Measurements from ENCODE around the gene HS3ST5. TPM values are rescaled to one million over a fixed set of nuclear protein-coding genes. Genes with fewer than 3 reads are reported as not detected.

The HS3ST5 gene
- total RNA-seq, 1 experiment from 2014 or later, result 0.09 TPM

- Histone ChIP-seq H3K9me3 (ENCODE audit: insufficient read depth, low read depth) (no peaks in the 10 kb centered on the region), H4K20me1 (ENCODE audit: insufficient read depth) (no peaks in the 10 kb centered on the region), H3K36me3 (ENCODE audit: low read depth) (no peaks in the 10 kb centered on the region), H3K4me3 (no peak overlapping the region), H2AFZ (no peak overlapping the region), H3K79me2 (ENCODE audit: low read depth) (no peaks in the 10 kb centered on the region), H3F3A (ENCODE audit: insufficient read depth, low read depth) (no peaks in the 10 kb centered on the region), H3K4me1 (replicated peaks; ENCODE audit: insufficient read depth) (no peaks in the 10 kb centered on the region), H3K27me3 (ENCODE audit: insufficient read depth, low read depth) (no peaks in the 10 kb centered on the region), H3K9me2 (ENCODE audit: insufficient read depth) (no peaks in the 10 kb centered on the region; the same call in 1 of the 2 replicates), H3K4me2 (no peak overlapping the region), H3K27ac (no peak overlapping the region)
- intact Hi-C loops (cut with micrococcal nuclease; ENCODE audit: unreplicated experiment), result no loop called here
- BruUV-seq (replicated peaks), result no TSS peak
- no peak for TF ChIP-seq CTCF (conservative IDR thresholded peaks at IDR 0.05)
- no peak for TF ChIP-seq EZH2 (IDR thresholded peaks at IDR 0.05; ENCODE audit: low read depth)
- POLR2A ChIA-PET (ENCODE audit: unreplicated experiment), result no interaction called here
- no peak for DNase-seq
- CTCF ChIA-PET, result no interaction called here
These were observed 8.6 kb downstream of the HS3ST5 start for GRCh38 chr6:114334237-114334636.

GRCh38 chr6:114327074-114327473, 15.7 kb downstream of the HS3ST5 start:
- Histone ChIP-seq H3K4me2 (no peak overlapping the region), H3K4me3 (no peak overlapping the region), H4K20me1 (ENCODE audit: insufficient read depth) (no peaks in the 10 kb centered on the region), H3K27ac (no peak overlapping the region), H2AFZ (no peak overlapping the region), H3K9me2 (ENCODE audit: insufficient read depth) (no peaks in the 10 kb centered on the region), H3K36me3 (ENCODE audit: low read depth) (no peaks in the 10 kb centered on the region), H3K27me3 (ENCODE audit: insufficient read depth, low read depth) (no peaks in the 10 kb centered on the region), H3F3A (ENCODE audit: insufficient read depth, low read depth) (no peaks in the 10 kb centered on the region), H3K79me2 (ENCODE audit: low read depth) (no peaks in the 10 kb centered on the region), H3K9me3 (ENCODE audit: insufficient read depth, low read depth) (no peaks in the 10 kb centered on the region), H3K4me1 (replicated peaks; ENCODE audit: insufficient read depth) (no peaks in the 10 kb centered on the region)
- no peak for DNase-seq
- intact Hi-C loops (cut with micrococcal nuclease; ENCODE audit: unreplicated experiment), result no loop called here
- no TSS peak for BruUV-seq (replicated peaks)
- ChIA-PET CTCF (interaction anchor here (0.6 kb wide), 1 partner anchor 36 kb away, joined by 3 read pairs; no protein-coding TSS in a partner anchor), POLR2A (ENCODE audit: unreplicated experiment) (no interaction called here)
- no peak for TF ChIP-seq CTCF (conservative IDR thresholded peaks at IDR 0.05)
- TF ChIP-seq EZH2 (IDR thresholded peaks at IDR 0.05; ENCODE audit: low read depth), result no peak

DNA sequence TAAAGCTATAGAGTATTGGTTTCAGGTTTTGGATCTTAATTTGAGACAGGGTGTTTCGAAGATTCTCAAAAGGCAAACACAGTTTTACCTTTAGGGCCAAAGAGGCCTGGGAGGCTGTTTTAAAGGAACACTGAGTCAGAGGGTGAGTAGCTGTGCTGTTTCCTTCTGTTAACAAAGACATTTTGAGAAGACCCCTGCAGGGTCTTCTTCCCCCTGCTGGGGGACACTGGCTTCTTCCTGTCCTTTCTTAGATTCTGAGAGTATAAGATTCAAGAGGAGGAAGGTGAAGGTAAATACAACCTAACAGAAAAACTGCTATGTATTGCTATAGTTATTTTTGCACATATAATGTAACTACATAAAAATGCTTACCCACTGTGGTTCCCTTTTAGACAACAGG, 19.0 kb downstream of the HS3ST5 start:
- Histone ChIP-seq H3K36me3 (ENCODE audit: low read depth) (no peaks in the 10 kb centered on the region), H3K9me3 (ENCODE audit: insufficient read depth, low read depth) (no peaks in the 10 kb centered on the region), H3K4me1 (replicated peaks; ENCODE audit: insufficient read depth) (no peaks in the 10 kb centered on the region), H3K79me2 (ENCODE audit: low read depth) (no peaks in the 10 kb centered on the region), H2AFZ (no peak overlapping the region), H3K27ac (no peak overlapping the region), H3F3A (ENCODE audit: insufficient read depth, low read depth) (no peaks in the 10 kb centered on the region), H3K27me3 (ENCODE audit: insufficient read depth, low read depth) (no peaks in the 10 kb centered on the region), H3K4me2 (no peak overlapping the region), H3K4me3 (no peak overlapping the region), H3K9me2 (ENCODE audit: insufficient read depth) (no peaks in the 10 kb centered on the region), H4K20me1 (ENCODE audit: insufficient read depth) (no peaks in the 10 kb centered on the region)
- no peak for TF ChIP-seq EZH2 (IDR thresholded peaks at IDR 0.05; ENCODE audit: low read depth)
- no peak for TF ChIP-seq CTCF (conservative IDR thresholded peaks at IDR 0.05)
- intact Hi-C loops (cut with micrococcal nuclease; ENCODE audit: unreplicated experiment), result no loop called here
- BruUV-seq (replicated peaks), result no TSS peak
- POLR2A ChIA-PET (ENCODE audit: unreplicated experiment), result interaction anchor here (0.6 kb wide), 1 partner anchor 9 kb away, joined by 7 read pairs; no protein-coding TSS in a partner anchor
- CTCF ChIA-PET, result no interaction called here
- no peak for DNase-seq

Data from PC-9 (cell line).